SK-N-SH (cell line): Measurements from ENCODE around the gene PIEZO2. TPM values are rescaled to one million over a fixed set of nuclear protein-coding genes. Genes with fewer than 3 reads are reported as not detected.

Experiments used
- CTCF ChIA-PET: fragments of 300-600, 350-600 bp; formaldehyde crosslinking; extraction: SDS; loops from one replicate; lab custom pipeline; 2021; lab: Yijun Ruan, JAX
- POLR2A ChIA-PET: fragments of 350-600 bp; sonication (Branson Sonifier 250); formaldehyde crosslinking; extraction: SDS; loops from one replicate; lab custom pipeline; 2020; ENCODE audit warnings: antibody characterized with exemption, inconsistent platforms; lab: Yijun Ruan, JAX
- DNase-seq: peaks from one replicate; pipeline ENCODE4 v3.0.0; 2012
- H2AFZ ChIP-seq: fragments of 200-600 bp; sonication (generic); 2 replicates; pipeline ENCODE4 v1.8.1; 2016; ENCODE audit warnings: antibody characterized with exemption, mild to moderate bottlenecking, low read depth
- H3F3A ChIP-seq: fragments of 200-600 bp; sonication (generic); replicated peaks from 2 replicates; pipeline ENCODE3; 2016; ENCODE audit warnings: antibody characterized with exemption, mild to moderate bottlenecking; ENCODE audit not compliant: insufficient read depth
- H3K27ac ChIP-seq, 2 experiments: fragments of 200-500 bp in 1 of 2; fragments of 200-600 bp in 1 of 2; sonication (Bioruptor generic) in 1 of 2; sonication (generic), shearing (Covaris generic) in 1 of 2; 2 replicates each; pipeline versions ENCODE4 v1.5.1 to v1.6.1; 2014 to 2016; ENCODE audit warnings: low read depth in 2 of 2, inconsistent platforms in 1 of 2, low read length in 1 of 2, mild to moderate bottlenecking in 1 of 2, mixed read lengths in 1 of 2
- H3K27me3 ChIP-seq: fragments of 200-600 bp; sonication (generic), shearing (Covaris generic); 2 replicates; pipeline ENCODE4 v1.6.1; 2016; ENCODE audit warnings: mixed run types; ENCODE audit not compliant: insufficient read depth
- H3K36me3 ChIP-seq, 2 experiments: fragments of 200-500 bp in 1 of 2; fragments of 200-600 bp in 1 of 2; sonication (Bioruptor generic) in 1 of 2; sonication (generic) in 1 of 2; replicated peaks in 1 of 2; 2 replicates each; pipeline versions ENCODE3 to v1.5.1; 2014 to 2016; ENCODE audit warnings: low read length in 1 of 2, mild to moderate bottlenecking in 1 of 2; ENCODE audit not compliant: insufficient read depth in 2 of 2, control insufficient read depth in 1 of 2
- H3K4me1 ChIP-seq, 2 experiments: fragments of 200-500 bp in 1 of 2; fragments of 200-600 bp in 1 of 2; sonication (Bioruptor generic) in 1 of 2; sonication (generic), shearing (Covaris generic) in 1 of 2; 2 replicates each; pipeline versions ENCODE4 v1.5.1 to v1.6.1; 2014 to 2016; ENCODE audit warnings: low read depth in 1 of 2, low read length in 1 of 2, mixed run types in 1 of 2; ENCODE audit not compliant: insufficient read depth in 2 of 2, control insufficient read depth in 1 of 2
- H3K4me2 ChIP-seq: fragments of 200-600 bp; sonication (generic), shearing (Covaris generic); 2 replicates; pipeline ENCODE4 v1.6.1; 2017; ENCODE audit warnings: mixed run types
- H3K4me3 ChIP-seq, 2 experiments: fragments of 200-500 bp in 1 of 2; fragments of 200-600 bp in 1 of 2; sonication (Bioruptor generic) in 1 of 2; sonication (generic), shearing (Covaris generic) in 1 of 2; 2 replicates each; pipeline versions ENCODE4 v1.5.1 to v1.8.1; 2014 to 2016; ENCODE audit warnings: low read depth in 2 of 2, inconsistent platforms in 1 of 2, low read length in 1 of 2, mild to moderate bottlenecking in 1 of 2, mixed read lengths in 1 of 2, moderate library complexity in 1 of 2
- H3K79me2 ChIP-seq: fragments of 200-600 bp; sonication (generic); 2 replicates; pipeline ENCODE4 v1.8.1; 2017; ENCODE audit warnings: mild to moderate bottlenecking; ENCODE audit not compliant: insufficient read depth
- H3K9ac ChIP-seq: fragments of 200-600 bp; sonication (generic); 2 replicates; pipeline ENCODE4 v1.6.1; 2017; ENCODE audit warnings: mixed run types
- H3K9me2 ChIP-seq: fragments of 200-600 bp; sonication (generic); 2 replicates; pipeline ENCODE4 v1.6.1; 2017; ENCODE audit warnings: mixed run types
- H3K9me3 ChIP-seq: fragments of 200-600 bp; sonication (generic); 2 replicates; pipeline ENCODE4 v1.6.1; 2017; ENCODE audit warnings: mixed run types, mild to moderate bottlenecking, moderate library complexity
- H4K20me1 ChIP-seq: fragments of 200-600 bp; sonication (generic); 2 replicates; pipeline ENCODE4 v1.6.1; 2017; ENCODE audit warnings: mild to moderate bottlenecking, mixed run types; ENCODE audit not compliant: insufficient read depth
- ELF1 ChIP-seq: IDR thresholded peaks from 2 replicates; pipeline ENCODE4 v1.4.0; 2012
- FOXJ3 ChIP-seq: sonication (generic); formaldehyde crosslinking; IDR thresholded peaks from 2 replicates; pipeline ENCODE4 v1.5.1; 2020; ENCODE audit warnings: mild to moderate bottlenecking, missing genetic modification reagents
- FOXM1 ChIP-seq: IDR thresholded peaks from 2 replicates; pipeline ENCODE4 v1.4.0; 2012; ENCODE audit warnings: low read depth, mild to moderate bottlenecking
- GATA2 ChIP-seq: sonication (generic); formaldehyde crosslinking; IDR thresholded peaks from 2 replicates; pipeline ENCODE4 v1.5.0; 2020; ENCODE audit warnings: mild to moderate bottlenecking, missing genetic modification reagents
- JUND ChIP-seq: IDR thresholded peaks from 2 replicates; pipeline ENCODE4 v1.4.0; 2012
- MEF2A ChIP-seq: IDR thresholded peaks from 2 replicates; pipeline ENCODE4 v1.4.0; 2012; ENCODE audit warnings: low read depth, borderline replicate concordance
- MXI1 ChIP-seq: IDR thresholded peaks from 2 replicates; pipeline ENCODE4 v1.6.1; 2012; ENCODE audit warnings: mild to moderate bottlenecking, low read depth, low read length, improper control_type of control experiment
- NFIC ChIP-seq: IDR thresholded peaks from 2 replicates; pipeline ENCODE4 v1.4.0; 2012; ENCODE audit warnings: borderline replicate concordance
- REST ChIP-seq: IDR thresholded peaks from 2 replicates; pipeline ENCODE4 v1.6.1; 2012; ENCODE audit warnings: mild to moderate bottlenecking, low read depth, low read length, moderate library complexity
- SIN3A ChIP-seq: IDR thresholded peaks from 2 replicates; pipeline ENCODE4 v1.6.1; 2012; ENCODE audit warnings: low read depth, mild to moderate bottlenecking, low read length, moderate library complexity, borderline replicate concordance
- TAF1 ChIP-seq: IDR thresholded peaks from 2 replicates; pipeline ENCODE4 v1.6.1; 2012; ENCODE audit warnings: low read depth, mild to moderate bottlenecking, low read length, moderate library complexity, borderline replicate concordance
- TEAD4 ChIP-seq: IDR thresholded peaks from 2 replicates; pipeline ENCODE4 v1.4.0; 2012; ENCODE audit warnings: mild to moderate bottlenecking, borderline replicate concordance; ENCODE audit not compliant: insufficient read depth
- YY1 ChIP-seq: IDR thresholded peaks from 2 replicates; pipeline ENCODE4 v1.4.0; 2012; ENCODE audit warnings: low read depth, mild to moderate bottlenecking
- WGBS: methylation state at CpG from one replicate; pipeline ENCODE4 v1.1.6; 2017; ENCODE audit warnings: low lambda C conversion rate; 5-methylcytosine and 5-hydroxymethylcytosine counted together
- polyA plus RNA-seq, 3 experiments: library from polyadenylated mRNA; depleted of rRNA; stranded (reverse); fragments of >200 nt; gene quantifications; 2 replicates each; pipeline ENCODE4 v1.2.3, GENCODE V29; 2012
- TF ChIP-seq, protein P1 (sequence below): IDR thresholded peaks from 2 replicates; pipeline ENCODE4 v1.4.0; 2012; ENCODE audit warnings: low read depth, borderline replicate concordance

The PIEZO2 gene
- polyA plus RNA-seq, 1 of the 3 experiments (the other 2 are of a cell fraction) = not detected

- Histone ChIP-seq H3K36me3 (no peaks in the 10 kb centered on the region), H4K20me1 (no peaks in the 10 kb centered on the region), H3K4me2 (no peak overlapping the region), H3K4me3 (no peak overlapping the region), H3K9me2 (no peaks in the 10 kb centered on the region), H3K27me3 (peaks cover 56% of the 10 kb centered on the region), H3K9ac (no peak overlapping the region), H3K4me1 (no peaks in the 10 kb centered on the region), H3K9me3 (no peaks in the 10 kb centered on the region), H3F3A (no peaks in the 10 kb centered on the region), H3K27ac (no peak overlapping the region), H3K79me2 (no peaks in the 10 kb centered on the region), H2AFZ (no peak overlapping the region)
- WGBS = 15% methylated on average over 8 of the region's 8 CpGs
- no peak for DNase-seq
- POLR2A ChIA-PET = no interaction called here
- TF ChIP-seq MXI1 (no peak), SIN3A (no peak), FOXJ3 (no peak), GATA2 (CRISPR knock-in tag) (no peak), MEF2A (no peak), REST (no peak), FOXM1 (no peak), ELF1 (no peak), JUND (no peak), NFIC (no peak), YY1 (no peak), TAF1 (no peak), TEAD4 (no peak)
- TF ChIP-seq, protein P1, sequence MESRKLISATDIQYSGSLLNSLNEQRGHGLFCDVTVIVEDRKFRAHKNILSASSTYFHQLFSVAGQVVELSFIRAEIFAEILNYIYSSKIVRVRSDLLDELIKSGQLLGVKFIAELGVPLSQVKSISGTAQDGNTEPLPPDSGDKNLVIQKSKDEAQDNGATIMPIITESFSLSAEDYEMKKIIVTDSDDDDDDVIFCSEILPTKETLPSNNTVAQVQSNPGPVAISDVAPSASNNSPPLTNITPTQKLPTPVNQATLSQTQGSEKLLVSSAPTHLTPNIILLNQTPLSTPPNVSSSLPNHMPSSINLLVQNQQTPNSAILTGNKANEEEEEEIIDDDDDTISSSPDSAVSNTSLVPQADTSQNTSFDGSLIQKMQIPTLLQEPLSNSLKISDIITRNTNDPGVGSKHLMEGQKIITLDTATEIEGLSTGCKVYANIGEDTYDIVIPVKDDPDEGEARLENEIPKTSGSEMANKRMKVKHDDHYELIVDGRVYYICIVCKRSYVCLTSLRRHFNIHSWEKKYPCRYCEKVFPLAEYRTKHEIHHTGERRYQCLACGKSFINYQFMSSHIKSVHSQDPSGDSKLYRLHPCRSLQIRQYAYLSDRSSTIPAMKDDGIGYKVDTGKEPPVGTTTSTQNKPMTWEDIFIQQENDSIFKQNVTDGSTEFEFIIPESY = no peak
- CTCF ChIA-PET = interaction anchor here (1.2 kb wide), 2 partner anchors 11 to 595 kb away, joined by 3 to 8 read pairs; no protein-coding TSS in a partner anchor
Measured at GRCh38 chr18:11155034-11155759, 5.8 kb upstream of the PIEZO2 start.
